Endothelial cell of umbilical vein (primary cell): ENCODE data around the gene OOEP. TPM values are rescaled to one million over a fixed set of nuclear protein-coding genes. Genes with fewer than 3 reads are reported as not detected.
"Not testable (repeated sequence)": the region's sequence is repeated elsewhere in the genome, so short reads cannot be mapped to it uniquely, and the experiment has no call there.

Experiments
- BruUV-seq: library from RNA; stranded (reverse); fragments of 400-500 nt; replicated peaks from 2 replicates; lab custom pipeline; 2021; lab: Mats Ljungman, UMichigan
- CTCF ChIA-PET: fragments of 300-600, 350-600 bp; sonication (Branson Sonifier 250); formaldehyde crosslinking; loops from one replicate; lab custom pipeline; 2021; ENCODE audit warnings: antibody characterized with exemption, inconsistent platforms; lab: Charles Lee
- POLR2A ChIA-PET: fragments of 300-600, 350-600 bp; sonication (Branson Sonifier 250); formaldehyde crosslinking; loops from one replicate; lab custom pipeline; 2021; ENCODE audit warnings: antibody characterized with exemption, inconsistent platforms; lab: Charles Lee
- DNase-seq: peaks from one replicate; pipeline ENCODE4 v3.0.0-alpha.2; 2011; ENCODE audit warnings: low read depth, low spot score
- FAIRE-seq: peaks from 2 replicates; lab custom pipeline; 2011; peaks lifted over from hg19 to GRCh38; lab: Jason Lieb, UNC
- H2AFZ ChIP-seq: 2 replicates; pipeline ENCODE4 v1.6.0; 2012; ENCODE audit warnings: low read depth, low read length, control low read depth, inconsistent platforms
- H3K27ac ChIP-seq: 2 replicates; pipeline ENCODE4 v1.5.1; 2011; ENCODE audit warnings: low read depth, mild to moderate bottlenecking, control low read depth, low read length, moderate library complexity; ENCODE audit not compliant: insufficient read depth
- H3K27me3 ChIP-seq, 2 experiments: 2 replicates each; pipeline versions ENCODE4 v1.6.0 to v1.6.1; 2011; ENCODE audit warnings: low read length in 2 of 2, mixed read lengths in 1 of 2; ENCODE audit not compliant: control insufficient read depth in 2 of 2, insufficient read depth in 2 of 2
- H3K36me3 ChIP-seq, 2 experiments: 2 replicates in 1 of 2; 3 replicates in 1 of 2; pipeline ENCODE4 v1.5.1; 2011; ENCODE audit warnings: low read length in 2 of 2, mild to moderate bottlenecking in 1 of 2, moderate library complexity in 1 of 2; ENCODE audit not compliant: control insufficient read depth in 2 of 2, insufficient read depth in 2 of 2; ENCODE audit errors: extremely low read depth in 1 of 2
- H3K4me1 ChIP-seq: 3 replicates; pipeline ENCODE4 v1.5.1; 2011; ENCODE audit warnings: mild to moderate bottlenecking, low read length; ENCODE audit not compliant: control insufficient read depth, insufficient read depth; ENCODE audit errors: extremely low read depth
- H3K4me2 ChIP-seq: 2 replicates; pipeline ENCODE4 v1.6.1; 2011; ENCODE audit warnings: low read length, control low read depth, mixed read lengths; ENCODE audit not compliant: insufficient read depth
- H3K4me3 ChIP-seq, 3 experiments: fragments of 200-600 bp in 1 of 3; sonication (generic), shearing (Covaris generic) in 1 of 3; replicated peaks in 1 of 3; 2 replicates each; pipeline ENCODE4 v1.5.1; 2011 to 2016; ENCODE audit warnings: control low read depth in 3 of 3, low read length in 3 of 3, mild to moderate bottlenecking in 2 of 3, inconsistent platforms in 1 of 3, low read depth in 1 of 3, moderate library complexity in 1 of 3; ENCODE audit not compliant: insufficient read depth in 1 of 3
- H3K79me2 ChIP-seq: 2 replicates; pipeline ENCODE4 v1.6.0; 2012; ENCODE audit warnings: low read length, inconsistent platforms; ENCODE audit not compliant: control insufficient read depth, insufficient read depth
- H3K9ac ChIP-seq: replicated peaks from 2 replicates; pipeline ENCODE3; 2011; ENCODE audit warnings: low read length, control low read depth; ENCODE audit not compliant: insufficient read depth; ENCODE audit errors: extremely low read depth
- H3K9me1 ChIP-seq: replicated peaks from 3 replicates; pipeline ENCODE4 v1.6.0; 2011; ENCODE audit warnings: mild to moderate bottlenecking, low read length; ENCODE audit not compliant: control insufficient read depth, insufficient read depth; ENCODE audit errors: extremely low read depth
- H3K9me3 ChIP-seq: replicated peaks from 2 replicates; pipeline ENCODE4 v1.5.1; 2012; ENCODE audit warnings: low read length, inconsistent platforms; ENCODE audit not compliant: control insufficient read depth, insufficient read depth
- H4K20me1 ChIP-seq: replicated peaks from 2 replicates; pipeline ENCODE3; 2011; ENCODE audit warnings: mild to moderate bottlenecking, low read length; ENCODE audit not compliant: control insufficient read depth, insufficient read depth; ENCODE audit errors: extremely low read depth
- EZH2 ChIP-seq: IDR thresholded peaks from 2 replicates; pipeline ENCODE4 v1.6.1; 2012; ENCODE audit warnings: borderline replicate concordance, low read depth, mild to moderate bottlenecking, moderate library complexity, low read length, inconsistent platforms; ENCODE audit not compliant: severe bottlenecking
- FOS ChIP-seq: IDR thresholded peaks from 2 replicates; pipeline ENCODE4 v1.6.1; 2011; ENCODE audit warnings: mild to moderate bottlenecking, low read length, moderate library complexity, borderline replicate concordance; ENCODE audit not compliant: insufficient read depth
- GATA2 ChIP-seq: IDR thresholded peaks from 2 replicates; pipeline ENCODE4 v1.7.0; 2011; ENCODE audit warnings: low read depth, mild to moderate bottlenecking, moderate library complexity, mixed read lengths, low read length; ENCODE audit not compliant: insufficient read length, insufficient read depth
- JUN ChIP-seq: IDR thresholded peaks from 2 replicates; pipeline ENCODE4 v1.6.1; 2011; ENCODE audit warnings: borderline replicate concordance, low read depth; ENCODE audit not compliant: insufficient read length, insufficient read depth
- MYC ChIP-seq: IDR thresholded peaks from one replicate; pipeline ENCODE4 v1.6.1; 2011; ENCODE audit warnings: mild to moderate bottlenecking, low read depth, low read length
- POLR2A ChIP-seq: IDR thresholded peaks from 2 replicates; pipeline ENCODE4 v1.6.1; 2012; ENCODE audit warnings: low read depth, mild to moderate bottlenecking, control low read depth, low read length
- POLR2AphosphoS5 ChIP-seq: IDR thresholded peaks from 2 replicates; pipeline ENCODE4 v1.6.1; 2012; ENCODE audit warnings: low read depth, mild to moderate bottlenecking, control low read depth, low read length, moderate library complexity; ENCODE audit not compliant: insufficient read depth
- dilution Hi-C: fragments of 300-500 bp; cut with MboI; formaldehyde crosslinking; loops from one replicate; pipeline ENCODE4 v1.15.0; 2019; ENCODE audit warnings: low sequenced_read_pairs; ENCODE audit not compliant: extremely low pct_ligation_motif_present
- intact Hi-C: fragments of 100-400 bp; cut with micrococcal nuclease; formaldehyde crosslinking; loops from one replicate; pipeline ENCODE4 v1.10.0; 2022
- polyA plus RNA-seq, 4 experiments: library from polyadenylated mRNA; depleted of rRNA in 3 of 4; stranded (reverse) in 3 of 4; unstranded in 1 of 4; fragments of >200 nt; gene quantifications; 2 replicates each; pipeline versions ENCODE4 v1.2.1 to v1.2.3, GENCODE V29; 2011 to 2012; ENCODE audit warnings: missing spikeins in 1 of 4
- total RNA-seq: library from RNA; stranded (reverse); gene quantifications from 2 replicates; pipeline ENCODE4 v1.2.3, GENCODE V29; 2021
- TF ChIP-seq, protein P1 (sequence below): IDR thresholded peaks from 2 replicates; pipeline ENCODE4 v1.6.1; 2011; ENCODE audit not compliant: insufficient read depth, insufficient read length
- TF ChIP-seq, protein P2 (sequence below), 2 donors: IDR thresholded peaks; 1 replicate in 1 of 2; 2 replicates in 1 of 2; pipeline ENCODE4 v1.5.1; 2011; ENCODE audit warnings: low read length in 2 of 2, mild to moderate bottlenecking in 2 of 2, moderate library complexity in 2 of 2, control low read depth in 1 of 2, inconsistent platforms in 1 of 2, low read depth in 1 of 2; ENCODE audit not compliant: insufficient read depth in 1 of 2; ENCODE audit errors: extremely low read depth in 1 of 2

Gene OOEP
- total and polyA plus RNA-seq, 2 donors (not counting 3 experiments of a cell fraction or from before 2014, with no cell fraction given): 0.19 TPM; not detected in 1

DNA sequence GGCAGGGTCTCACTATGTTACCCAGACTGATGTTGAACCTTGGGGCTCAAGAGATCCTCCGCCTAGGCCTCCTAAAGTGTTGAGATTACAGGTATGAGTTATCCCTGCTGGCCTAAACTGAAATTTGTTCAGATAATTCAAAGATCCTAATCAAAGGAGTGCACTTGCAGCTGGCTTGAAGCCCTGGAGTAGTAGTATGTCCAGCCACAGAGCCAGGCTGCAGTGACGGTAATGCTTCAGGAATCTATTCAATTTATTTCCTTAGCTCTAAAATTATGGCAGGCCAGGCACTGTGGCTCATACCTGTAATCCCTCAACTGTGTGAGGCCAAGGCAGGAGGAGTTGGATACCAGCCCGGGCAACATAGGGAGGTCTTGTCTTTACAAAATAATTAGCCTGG lies 23.6 kb upstream of the OOEP start:
- no peak for FAIRE-seq

DNA sequence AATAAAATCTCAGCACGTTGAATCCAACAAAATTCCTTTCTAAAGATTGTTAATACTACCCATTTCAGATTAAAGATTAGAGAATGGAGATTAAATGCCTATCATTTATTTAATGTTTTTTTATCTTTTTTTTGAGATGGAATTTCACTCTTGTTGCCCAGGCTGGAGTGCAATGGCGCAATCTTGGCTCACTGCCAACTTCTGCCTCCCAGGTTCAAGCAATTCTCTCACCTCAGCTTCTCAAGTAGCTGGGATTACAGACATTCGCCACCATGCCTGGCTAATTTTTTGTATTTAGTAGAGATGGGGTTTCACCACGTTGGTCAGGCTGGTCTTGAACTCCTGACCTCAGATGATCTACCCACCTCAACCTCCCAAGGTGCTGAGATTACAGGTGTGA lies 22.5 kb upstream of the OOEP start:
- H3K27ac ChIP-seq, H3K9me1 ChIP-seq, DNase-seq, intact Hi-C loops, H3K27me3 ChIP-seq, H3K9ac ChIP-seq, CTCF ChIA-PET, FAIRE-seq, H3K4me3 ChIP-seq, dilution Hi-C loops, H2AFZ ChIP-seq, H4K20me1 ChIP-seq, H3K9me3 ChIP-seq, BruUV-seq, H3K36me3 ChIP-seq, H3K79me2 ChIP-seq, H3K4me2 ChIP-seq: not testable (repeated sequence)
- peaks cover 10% of the 10 kb centered on the region for H3K4me1 ChIP-seq
- POLR2A ChIA-PET: interaction anchor here (0.5 kb wide), 1 partner anchor 61 kb away, joined by 3 read pairs; no protein-coding TSS in a partner anchor

More for the DNA sequence above, 23.6 kb upstream of the OOEP start:
- H4K20me1 ChIP-seq: no peaks in the 10 kb centered on the region
- DNase-seq: no peak
- no TSS peak for BruUV-seq
- CTCF ChIA-PET: no interaction called here
- H3K27me3 ChIP-seq: no peaks in the 10 kb centered on the region
- POLR2A ChIA-PET: no interaction called here
- intact Hi-C loops (no loop called here), dilution Hi-C loops (no loop called here)
- H3K4me2 ChIP-seq: no peak overlapping the region
- no peaks in the 10 kb centered on the region for H3K9me3 ChIP-seq
- H3K4me3 ChIP-seq: no peak overlapping the region
- H3K79me2 ChIP-seq: no peaks in the 10 kb centered on the region
- TF ChIP-seq FOS (no peak), GATA2 (no peak), POLR2AphosphoS5 (no peak), JUN (no peak), MYC (no peak), POLR2A (no peak), EZH2 (no peak)
- TF ChIP-seq, protein P1, sequence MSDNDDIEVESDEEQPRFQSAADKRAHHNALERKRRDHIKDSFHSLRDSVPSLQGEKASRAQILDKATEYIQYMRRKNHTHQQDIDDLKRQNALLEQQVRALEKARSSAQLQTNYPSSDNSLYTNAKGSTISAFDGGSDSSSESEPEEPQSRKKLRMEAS: no peak
- TF ChIP-seq, protein P2, sequence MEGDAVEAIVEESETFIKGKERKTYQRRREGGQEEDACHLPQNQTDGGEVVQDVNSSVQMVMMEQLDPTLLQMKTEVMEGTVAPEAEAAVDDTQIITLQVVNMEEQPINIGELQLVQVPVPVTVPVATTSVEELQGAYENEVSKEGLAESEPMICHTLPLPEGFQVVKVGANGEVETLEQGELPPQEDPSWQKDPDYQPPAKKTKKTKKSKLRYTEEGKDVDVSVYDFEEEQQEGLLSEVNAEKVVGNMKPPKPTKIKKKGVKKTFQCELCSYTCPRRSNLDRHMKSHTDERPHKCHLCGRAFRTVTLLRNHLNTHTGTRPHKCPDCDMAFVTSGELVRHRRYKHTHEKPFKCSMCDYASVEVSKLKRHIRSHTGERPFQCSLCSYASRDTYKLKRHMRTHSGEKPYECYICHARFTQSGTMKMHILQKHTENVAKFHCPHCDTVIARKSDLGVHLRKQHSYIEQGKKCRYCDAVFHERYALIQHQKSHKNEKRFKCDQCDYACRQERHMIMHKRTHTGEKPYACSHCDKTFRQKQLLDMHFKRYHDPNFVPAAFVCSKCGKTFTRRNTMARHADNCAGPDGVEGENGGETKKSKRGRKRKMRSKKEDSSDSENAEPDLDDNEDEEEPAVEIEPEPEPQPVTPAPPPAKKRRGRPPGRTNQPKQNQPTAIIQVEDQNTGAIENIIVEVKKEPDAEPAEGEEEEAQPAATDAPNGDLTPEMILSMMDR (IDR thresholded peaks at IDR 0.05; ENCODE audit: extremely low read depth in 1 of 2, insufficient read depth in 1 of 2, low read depth in 1 of 2, low read length in 2 of 2): no peak
- H3K4me1 ChIP-seq: peaks cover 10% of the 10 kb centered on the region
- no peak overlapping the region for H3K9ac ChIP-seq
- no peak overlapping the region for H3K27ac ChIP-seq
- no peaks in the 10 kb centered on the region for H3K36me3 ChIP-seq
- no peak overlapping the region for H2AFZ ChIP-seq
- no peaks in the 10 kb centered on the region for H3K9me1 ChIP-seq
